GM18861 (cell line): ENCODE data around the gene ELF2.
"Not testable (repeated sequence)": the region's sequence is repeated elsewhere in the genome, so short reads cannot be mapped to it uniquely, and the experiment has no call there.

Experiments
- ATAC-seq: cut with Tn5 transposase; IDR thresholded peaks from one replicate; pipeline ENCODE4 v1.9.1; 2021; ENCODE audit not compliant: unreplicated experiment

Gene ELF2

GRCh38 chr4:139177049-139177868, at the start of gene ELF2:
TSS of gene ELF2 (minus strand) at chr4:139177218. CDS start at chr4:139137701, 39,517 bp downstream.
- peak; percentile 22 for ATAC-seq

DNA sequence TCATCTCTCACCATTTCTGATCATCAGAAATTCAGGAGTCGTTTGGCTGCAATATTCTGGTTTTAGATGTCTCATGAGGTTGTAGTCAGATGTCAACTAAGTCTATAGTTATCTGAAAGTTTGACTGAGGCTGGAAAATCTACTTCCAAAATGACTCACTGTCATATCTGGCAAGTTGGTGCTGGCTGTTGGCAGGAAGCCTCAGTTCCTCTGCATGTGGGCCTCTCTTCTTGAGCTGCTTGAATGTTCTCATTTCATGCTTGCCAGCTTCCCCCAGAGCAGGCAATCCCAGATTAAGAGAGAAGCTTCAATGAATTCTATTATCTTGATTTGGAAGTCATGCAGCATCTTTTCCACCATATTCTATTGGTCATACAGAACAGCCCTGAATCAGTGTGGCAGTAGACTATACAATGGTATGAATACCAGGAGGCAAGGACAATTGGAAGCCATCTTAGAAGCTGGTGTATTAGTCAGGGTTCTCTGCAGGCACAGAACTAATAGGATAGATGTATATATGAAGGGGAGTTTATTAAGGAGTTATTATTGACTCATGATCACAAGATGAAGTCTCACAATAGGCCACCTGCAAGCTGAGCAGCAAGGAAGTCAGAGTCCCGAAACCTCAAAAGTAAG, 46.8 kb upstream of the ELF2 start:
- ATAC-seq: peak; percentile 57

GRCh38 chr4:139222215-139222614, 45.2 kb upstream of the ELF2 start:
- ATAC-seq: no peak

DNA sequence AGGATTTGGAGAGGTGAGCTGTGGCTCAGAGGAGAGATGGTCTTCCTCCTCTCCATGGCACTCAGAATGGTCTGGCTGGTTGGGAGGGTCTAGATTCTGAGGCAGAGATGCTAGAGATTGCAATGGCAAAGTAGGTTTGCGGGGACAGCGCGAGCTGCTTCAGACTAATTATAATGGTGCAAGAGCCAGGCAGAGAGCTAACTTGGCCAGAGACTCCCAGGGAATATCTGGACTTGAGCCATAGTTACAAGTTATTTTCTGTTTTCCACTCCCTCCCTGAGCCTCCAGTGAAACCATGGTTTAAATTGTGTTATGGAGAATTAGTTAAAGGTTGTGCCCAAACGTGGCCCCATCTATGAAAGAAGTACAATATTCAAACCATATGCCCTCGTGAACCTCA, 44.7 kb upstream of the ELF2 start:
- no peak for ATAC-seq

GRCh38 chr4:139219450-139220055, 42.5 kb upstream of the ELF2 start:
- ATAC-seq: no peak

GRCh38 chr4:139214039-139214534, 37.1 kb upstream of the ELF2 start:
- peak; percentile 99 for ATAC-seq

GRCh38 chr4:139213633-139214032, 36.6 kb upstream of the ELF2 start:
- ATAC-seq: not testable (repeated sequence)

GRCh38 chr4:139212900-139213299, 35.9 kb upstream of the ELF2 start:
- ATAC-seq: no peak

DNA sequence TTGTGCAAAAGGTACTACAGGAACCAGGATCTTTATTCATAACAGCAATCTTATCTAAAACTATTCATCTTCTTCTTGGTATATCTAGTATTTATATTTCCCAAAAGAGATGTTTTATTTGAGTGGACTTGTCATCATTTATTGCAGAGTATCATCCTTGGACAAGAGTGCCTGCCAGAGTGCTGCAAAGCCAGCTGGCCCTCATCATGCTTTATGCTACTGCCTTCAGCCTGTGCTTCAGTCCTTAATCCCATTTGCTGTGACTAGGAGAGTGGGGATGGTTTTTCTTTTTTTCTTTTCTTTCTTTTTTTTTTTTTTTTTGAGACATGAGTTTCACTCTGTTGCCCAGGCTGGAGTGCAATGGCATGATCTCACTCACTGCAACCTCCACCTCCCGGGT, 33.5 kb upstream of the ELF2 start:
- no peak for ATAC-seq

DNA sequence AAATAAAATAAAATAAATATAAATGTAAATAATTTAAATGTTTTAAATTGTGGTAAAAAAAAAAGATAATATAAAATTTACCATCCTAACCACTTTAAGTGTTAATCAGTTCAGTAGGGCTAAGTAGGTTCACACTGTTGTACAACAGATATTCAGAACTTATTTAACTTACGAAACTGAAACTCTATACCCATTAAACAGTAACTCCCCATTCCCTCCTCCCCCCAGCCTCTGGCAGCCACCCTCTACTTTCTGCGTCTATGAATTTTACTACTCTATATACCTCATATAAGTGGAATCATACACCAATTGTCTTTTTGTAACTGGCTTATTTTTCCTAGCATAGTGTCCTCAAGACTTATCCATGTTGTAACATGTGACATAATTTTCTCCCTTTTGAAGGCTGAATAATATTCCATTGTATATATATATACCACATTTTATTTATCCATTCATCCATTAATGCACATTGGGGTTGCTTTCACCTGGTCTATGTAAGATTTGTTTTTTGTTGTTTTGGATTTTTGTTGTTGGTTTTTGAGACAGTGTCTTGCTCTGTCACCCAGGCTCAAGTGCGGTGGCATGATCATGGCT, 32.5 kb upstream of the ELF2 start:
- ATAC-seq: peak; percentile 41

DNA sequence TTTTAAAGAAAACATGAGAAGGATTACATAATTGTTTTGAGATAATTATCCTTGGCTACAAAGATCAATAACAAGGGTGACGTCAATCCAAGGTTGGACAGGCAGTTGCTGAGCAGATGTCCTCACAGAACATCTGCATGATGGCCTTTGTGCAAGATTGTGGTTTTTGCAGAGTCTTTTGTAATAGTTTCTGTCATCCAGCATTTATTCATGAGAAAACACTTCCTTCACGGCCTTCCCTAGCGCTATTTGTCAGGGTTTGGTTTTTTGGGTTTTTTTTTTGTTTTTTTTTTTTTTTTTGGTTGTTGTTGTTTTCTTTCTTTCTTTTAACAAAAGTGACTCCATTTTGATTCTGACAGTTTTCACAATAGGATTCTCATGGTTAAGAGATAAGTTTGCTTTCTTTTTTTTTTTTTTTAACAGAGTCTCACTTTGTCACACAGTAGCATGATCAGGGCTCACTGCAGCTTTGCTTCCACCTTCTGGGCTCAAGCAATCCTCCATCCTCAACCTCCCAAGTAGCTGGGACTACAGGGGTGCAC, 31.5 kb upstream of the ELF2 start:
- peak; percentile 43 for ATAC-seq

GRCh38 chr4:139207873-139208403, 30.9 kb upstream of the ELF2 start:
- ATAC-seq: no peak

GRCh38 chr4:139207247-139207646, 30.2 kb upstream of the ELF2 start:
- ATAC-seq: no peak

DNA sequence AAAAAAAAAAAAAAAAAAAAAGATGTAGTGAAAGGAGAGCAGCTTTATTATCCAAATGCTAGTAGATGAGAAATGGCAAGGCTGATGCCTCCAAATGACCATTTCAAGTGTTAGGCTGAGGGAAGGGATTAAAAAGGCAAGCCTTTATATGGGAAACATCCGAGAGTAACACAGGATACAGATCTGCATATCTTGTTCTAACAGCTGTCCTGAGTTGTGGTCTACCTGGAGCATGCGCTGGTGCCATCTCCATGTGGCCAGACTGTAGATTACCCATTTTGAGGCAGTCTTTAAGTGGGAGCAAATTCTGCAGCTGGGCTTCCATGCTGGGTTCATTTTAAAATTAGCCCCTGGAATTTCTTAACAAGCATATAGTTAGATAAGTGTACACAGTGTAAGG, 26.0 kb upstream of the ELF2 start:
- no peak for ATAC-seq

GRCh38 chr4:139200506-139200905, 23.5 kb upstream of the ELF2 start:
- ATAC-seq: no peak

DNA sequence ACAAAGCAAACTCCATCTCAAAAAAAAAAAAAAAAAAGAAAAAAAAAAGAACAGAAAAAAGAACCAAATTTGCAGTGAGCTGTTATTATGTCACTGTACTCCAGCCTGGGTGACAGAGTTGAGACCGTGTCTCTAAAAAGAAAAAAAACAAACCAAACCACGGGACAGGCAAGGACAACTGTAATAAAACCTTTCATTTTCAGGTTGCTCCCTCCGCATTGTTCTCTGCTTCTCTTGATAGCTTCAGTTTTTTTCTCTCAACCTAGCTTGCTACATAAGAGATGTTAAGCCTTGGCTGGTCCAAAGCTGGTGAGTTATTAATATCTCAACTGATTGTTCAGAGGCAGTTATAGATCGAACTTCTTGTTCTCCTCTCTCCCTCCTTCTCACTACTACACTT, 23.1 kb upstream of the ELF2 start:
- ATAC-seq: no peak

DNA sequence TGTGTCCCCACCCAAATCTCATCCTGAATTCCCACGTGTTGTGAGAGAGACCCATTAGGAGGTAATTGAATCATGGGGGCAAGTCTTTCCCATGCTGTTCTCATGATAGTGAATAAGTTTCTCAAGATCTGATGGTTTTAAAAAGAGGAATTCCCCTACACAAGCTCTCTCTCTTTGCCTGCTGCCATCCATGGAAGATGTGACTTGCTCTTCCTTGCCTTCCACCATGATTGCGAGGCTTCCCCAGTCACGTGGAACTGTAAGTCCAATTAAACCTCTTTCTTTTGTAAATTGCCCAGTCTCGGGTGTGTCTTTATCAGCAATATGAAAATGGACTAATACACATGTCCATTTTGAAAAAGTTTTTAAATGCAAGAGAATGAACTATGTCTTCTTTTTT, 20.2 kb upstream of the ELF2 start:
- ATAC-seq: not testable (repeated sequence)

GRCh38 chr4:139196462-139196861, 19.4 kb upstream of the ELF2 start:
- ATAC-seq: no peak

GRCh38 chr4:139191373-139191772, 14.4 kb upstream of the ELF2 start:
- ATAC-seq: no peak

DNA sequence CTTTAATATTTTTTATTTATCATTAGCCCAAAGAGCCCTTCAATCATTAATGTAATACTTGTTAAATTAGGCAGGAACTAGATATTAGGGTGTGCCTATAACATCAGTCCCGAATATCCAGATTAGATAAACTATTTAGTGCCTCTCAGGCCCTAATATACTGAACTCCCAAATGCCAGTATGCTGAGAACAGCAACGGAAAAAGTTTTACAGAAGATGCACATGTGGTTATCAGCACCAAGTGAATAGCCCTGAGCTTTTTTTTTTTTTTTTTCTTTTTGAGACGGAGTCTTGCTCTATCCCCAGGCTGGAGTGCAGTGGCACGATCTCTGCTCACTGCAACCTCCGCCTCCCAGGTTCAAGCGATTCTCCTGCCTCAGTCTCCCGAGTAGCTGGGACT, 13.0 kb upstream of the ELF2 start:
- no peak for ATAC-seq

- ATAC-seq: no peak
These were observed 12.4 kb upstream of the ELF2 start for GRCh38 chr4:139189417-139189749.
